A673 (cell line): ENCODE results near the gene RPL35A.

Source experiments
- EZH2 ChIP-seq: fragments of 200-600 bp; sonication (generic); IDR thresholded peaks from 2 replicates; pipeline ENCODE4 v1.6.1; 2017; ENCODE audit warnings: borderline replicate concordance, low read depth, mild to moderate bottlenecking, mixed read lengths, antibody characterized with exemption, low read length; ENCODE audit not compliant: poor library complexity, severe bottlenecking
- TF ChIP-seq, protein P1 (sequence below): fragments of 300-800, 200-600 bp; sonication (generic); conservative IDR thresholded peaks from 2 replicates; pipeline ENCODE4 v1.5.1; 2017; ENCODE audit warnings: low read depth, mild to moderate bottlenecking, antibody characterized with exemption, low read length, moderate library complexity, mixed read lengths

DNA sequence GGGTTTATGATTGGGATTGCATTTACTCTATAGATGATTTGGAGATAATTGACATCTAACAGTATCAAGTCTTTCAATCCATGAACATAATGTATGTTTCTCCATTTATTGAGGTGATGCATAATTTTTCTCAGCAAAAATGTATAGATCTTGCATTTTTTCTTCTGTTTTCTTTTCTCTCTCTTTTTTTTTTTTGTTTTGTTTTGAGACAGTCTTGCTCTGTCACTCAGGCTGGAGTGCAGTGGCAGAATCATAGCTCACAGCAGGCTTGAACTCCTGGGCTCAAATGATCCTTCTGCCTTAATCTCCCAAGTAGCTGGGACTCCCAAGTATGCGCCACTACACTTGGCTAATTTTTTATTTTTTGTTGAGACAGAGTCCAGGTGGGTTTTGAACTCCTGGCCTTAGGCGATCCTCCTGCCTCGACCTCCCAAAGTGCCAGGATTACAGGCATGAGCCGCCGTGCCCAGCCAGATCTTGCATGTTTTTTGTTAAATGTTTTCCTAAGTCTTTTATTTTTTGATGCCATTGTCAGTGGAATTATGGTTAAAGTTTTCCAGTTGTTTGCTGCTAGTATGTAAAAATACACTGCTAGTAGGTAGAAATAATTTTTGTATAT is 13.1 kb downstream of the RPL35A start:
- TF ChIP-seq, protein P1, sequence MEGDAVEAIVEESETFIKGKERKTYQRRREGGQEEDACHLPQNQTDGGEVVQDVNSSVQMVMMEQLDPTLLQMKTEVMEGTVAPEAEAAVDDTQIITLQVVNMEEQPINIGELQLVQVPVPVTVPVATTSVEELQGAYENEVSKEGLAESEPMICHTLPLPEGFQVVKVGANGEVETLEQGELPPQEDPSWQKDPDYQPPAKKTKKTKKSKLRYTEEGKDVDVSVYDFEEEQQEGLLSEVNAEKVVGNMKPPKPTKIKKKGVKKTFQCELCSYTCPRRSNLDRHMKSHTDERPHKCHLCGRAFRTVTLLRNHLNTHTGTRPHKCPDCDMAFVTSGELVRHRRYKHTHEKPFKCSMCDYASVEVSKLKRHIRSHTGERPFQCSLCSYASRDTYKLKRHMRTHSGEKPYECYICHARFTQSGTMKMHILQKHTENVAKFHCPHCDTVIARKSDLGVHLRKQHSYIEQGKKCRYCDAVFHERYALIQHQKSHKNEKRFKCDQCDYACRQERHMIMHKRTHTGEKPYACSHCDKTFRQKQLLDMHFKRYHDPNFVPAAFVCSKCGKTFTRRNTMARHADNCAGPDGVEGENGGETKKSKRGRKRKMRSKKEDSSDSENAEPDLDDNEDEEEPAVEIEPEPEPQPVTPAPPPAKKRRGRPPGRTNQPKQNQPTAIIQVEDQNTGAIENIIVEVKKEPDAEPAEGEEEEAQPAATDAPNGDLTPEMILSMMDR: no peak
- no peak for TF ChIP-seq EZH2
